ENCODE results near the gene SYK.

Gene SYK

GRCh38 chr9:90826326-90827020, 24.9 kb downstream of the SYK start:
- no peak for FAIRE-seq

- FAIRE-seq, result no peak
These were observed 25.7 kb downstream of the SYK start for GRCh38 chr9:90827181-90827871.

GRCh38 chr9:90830051-90830450, 28.4 kb downstream of the SYK start:
- FAIRE-seq, result no peak

GRCh38 chr9:90830977-90831376, 29.4 kb downstream of the SYK start:
- no peak for FAIRE-seq

- FAIRE-seq, result no peak
These were observed 30.6 kb downstream of the SYK start for GRCh38 chr9:90832261-90832660.

GRCh38 chr9:90834828-90835595, 33.4 kb downstream of the SYK start:
- FAIRE-seq, result no peak

- no peak for FAIRE-seq
These were observed 34.9 kb downstream of the SYK start for GRCh38 chr9:90836411-90837080.

- FAIRE-seq, result no peak
These were observed 36.5 kb downstream of the SYK start for GRCh38 chr9:90838098-90838497.

GRCh38 chr9:90838581-90839154, 37.0 kb downstream of the SYK start:
- FAIRE-seq, result no peak

GRCh38 chr9:90839183-90839728, 37.6 kb downstream of the SYK start:
- no peak for FAIRE-seq

GRCh38 chr9:90840696-90841095, 39.1 kb downstream of the SYK start:
- FAIRE-seq, result no peak

GRCh38 chr9:90841213-90841612, 39.6 kb downstream of the SYK start:
- FAIRE-seq, result no peak

- FAIRE-seq, result no peak
These were observed 40.0 kb downstream of the SYK start for GRCh38 chr9:90841615-90842014.

GRCh38 chr9:90842176-90842777, 40.7 kb downstream of the SYK start:
- no peak for FAIRE-seq

GRCh38 chr9:90842996-90843395, 41.4 kb downstream of the SYK start:
- no peak for FAIRE-seq

- no peak for FAIRE-seq
These were observed 41.9 kb downstream of the SYK start for GRCh38 chr9:90843525-90843924.

GRCh38 chr9:90844326-90844725, 42.7 kb downstream of the SYK start:
- FAIRE-seq, result no peak

GRCh38 chr9:90846770-90847419, 45.3 kb downstream of the SYK start:
- no peak for FAIRE-seq

GRCh38 chr9:90847971-90848370, 46.4 kb downstream of the SYK start:
- FAIRE-seq, result no peak

GRCh38 chr9:90848866-90849265, 47.2 kb downstream of the SYK start:
- FAIRE-seq, result no peak

GRCh38 chr9:90851444-90851843, 49.8 kb downstream of the SYK start:
- FAIRE-seq, result no peak

- FAIRE-seq, result no peak
These were observed 52.3 kb downstream of the SYK start for GRCh38 chr9:90853945-90854344.

Measured in A204.1 (cell line).